Osteocyte (in vitro differentiated cells): Measurements from ENCODE around the gene CHCHD4. TPM values are rescaled to one million over a fixed set of nuclear protein-coding genes. Genes with fewer than 3 reads are reported as not detected.

Experiments used
- DNase-seq: peaks from one replicate; pipeline ENCODE4 v3.0.0; 2021; ENCODE audit warnings: mixed read lengths; ENCODE audit not compliant: unreplicated experiment; ENCODE audit errors: extremely low spot score
- H3K27ac Mint-ChIP-seq: one replicate; pipeline ENCODE4 v1.8.0; 2021; ENCODE audit warnings: mild to moderate bottlenecking, mixed read lengths; ENCODE audit not compliant: unreplicated experiment
- H3K27me3 Mint-ChIP-seq: one replicate; pipeline ENCODE4 v1.8.0; 2021; ENCODE audit warnings: mixed read lengths; ENCODE audit not compliant: unreplicated experiment
- H3K36me3 Mint-ChIP-seq: one replicate; pipeline ENCODE4 v1.8.0; 2021; ENCODE audit warnings: mixed read lengths; ENCODE audit not compliant: unreplicated experiment
- H3K4me1 Mint-ChIP-seq: one replicate; pipeline ENCODE4 v1.8.0; 2021; ENCODE audit warnings: mixed read lengths; ENCODE audit not compliant: unreplicated experiment
- H3K4me3 Mint-ChIP-seq: one replicate; pipeline ENCODE4 v1.8.0; 2021; ENCODE audit warnings: mild to moderate bottlenecking, moderate library complexity, mixed read lengths; ENCODE audit not compliant: unreplicated experiment
- H3K9me3 Mint-ChIP-seq: one replicate; pipeline ENCODE4 v1.8.0; 2021; ENCODE audit warnings: mixed read lengths; ENCODE audit not compliant: unreplicated experiment
- CTCF ChIP-seq: fragments of 200-600 bp; sonication (generic); IDR thresholded peaks from 2 replicates; pipeline ENCODE4 v1.5.0; 2021; ENCODE audit warnings: antibody characterized with exemption, mild to moderate bottlenecking, moderate library complexity
- total RNA-seq: library from RNA; stranded (reverse); gene quantifications from 2 replicates; pipeline ENCODE4 v1.2.1, GENCODE V29; 2021

CHCHD4 gene
- total RNA-seq, 1 donor from 2014 or later = 7.2 TPM

- Mint-ChIP-seq H3K27ac (no peak overlapping the region), H3K36me3 (peaks cover 64% of the 10 kb centered on the region), H3K9me3 (no peaks in the 10 kb centered on the region), H3K4me3 (no peak overlapping the region), H3K4me1 (no peaks in the 10 kb centered on the region), H3K27me3 (no peaks in the 10 kb centered on the region)
- DNase-seq = no peak
- no peak for TF ChIP-seq CTCF
These were observed 8.0 kb upstream of the CHCHD4 start for GRCh38 chr3:14132689-14133088.

DNA sequence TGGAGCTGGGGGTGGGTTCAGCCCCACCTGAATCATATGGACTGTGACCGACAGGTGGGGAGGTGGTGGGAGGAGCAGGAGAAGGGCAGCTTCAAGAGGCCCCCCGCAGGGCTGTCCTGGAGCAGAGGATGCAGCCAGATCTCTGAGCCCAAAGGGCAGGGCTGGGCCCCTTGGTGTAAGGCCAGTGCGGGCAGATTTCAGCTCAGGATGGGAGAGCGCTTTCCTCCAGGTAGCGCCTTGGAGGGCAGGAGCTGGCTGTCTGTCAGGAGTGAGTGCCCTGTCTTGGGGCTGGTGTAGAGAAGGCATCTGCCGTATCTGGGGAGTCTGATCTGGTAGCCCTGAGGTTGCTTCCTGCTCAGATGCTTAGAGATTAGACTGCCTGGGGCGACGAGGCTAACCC is 7.5 kb upstream of the CHCHD4 start:
- H3K36me3 Mint-ChIP-seq = peaks cover 64% of the 10 kb centered on the region
- no peaks in the 10 kb centered on the region for H3K9me3 Mint-ChIP-seq
- peaks cover 5% of the 10 kb centered on the region for H3K4me1 Mint-ChIP-seq
- H3K27ac Mint-ChIP-seq = no peak overlapping the region
- TF ChIP-seq CTCF = no peak
- DNase-seq = no peak
- H3K4me3 Mint-ChIP-seq = no peak overlapping the region
- H3K27me3 Mint-ChIP-seq = no peaks in the 10 kb centered on the region

GRCh38 chr3:14131134-14131533 is 6.5 kb upstream of the CHCHD4 start:
- Mint-ChIP-seq H3K9me3 (no peaks in the 10 kb centered on the region), H3K27me3 (no peaks in the 10 kb centered on the region), H3K36me3 (peaks cover 62% of the 10 kb centered on the region), H3K4me1 (peaks cover 14% of the 10 kb centered on the region), H3K27ac (no peak overlapping the region), H3K4me3 (no peak overlapping the region)
- no peak for DNase-seq
- TF ChIP-seq CTCF = no peak

- H3K9me3 Mint-ChIP-seq = no peaks in the 10 kb centered on the region
- H3K27me3 Mint-ChIP-seq = no peaks in the 10 kb centered on the region
- no peak overlapping the region for H3K4me3 Mint-ChIP-seq
- no peak for TF ChIP-seq CTCF
- peaks cover 57% of the 10 kb centered on the region for H3K36me3 Mint-ChIP-seq
- DNase-seq = no peak
- H3K4me1 Mint-ChIP-seq = peaks cover 18% of the 10 kb centered on the region
- no peak overlapping the region for H3K27ac Mint-ChIP-seq
These were observed 6.0 kb upstream of the CHCHD4 start for GRCh38 chr3:14130707-14131106.

DNA sequence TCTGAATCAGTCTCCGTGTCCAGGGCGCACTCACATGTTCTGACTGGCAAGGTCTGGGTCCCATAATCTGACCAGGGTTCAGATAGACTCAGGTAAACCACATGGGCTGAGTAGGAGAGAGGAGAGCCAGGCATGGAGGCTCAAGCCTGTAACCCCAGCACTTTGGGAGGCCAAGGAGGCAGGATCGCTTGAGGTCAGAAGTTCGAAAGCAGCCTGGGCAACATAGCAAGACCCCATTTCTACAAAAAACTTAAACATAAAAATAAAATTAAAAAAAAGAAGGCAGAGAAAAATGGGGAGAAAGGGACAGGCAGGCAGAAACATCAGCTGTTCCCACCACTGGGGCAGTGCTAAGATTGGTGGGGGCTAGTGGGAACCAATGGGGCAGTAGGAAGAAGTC is 5.6 kb upstream of the CHCHD4 start:
- no peak for TF ChIP-seq CTCF
- Mint-ChIP-seq H3K27ac (no peak overlapping the region), H3K36me3 (peaks cover 53% of the 10 kb centered on the region), H3K4me1 (peaks cover 19% of the 10 kb centered on the region), H3K4me3 (no peak overlapping the region), H3K9me3 (no peaks in the 10 kb centered on the region), H3K27me3 (no peaks in the 10 kb centered on the region)
- DNase-seq = no peak
